GM18499 (cell line): ENCODE measurements around the gene TMEM97.
A peak's percentile ranks its signal among the peaks of the same experiment; 100 is the strongest.
"Not testable (repeated sequence)": the region's sequence is repeated elsewhere in the genome, so short reads cannot be mapped to it uniquely, and the experiment has no call there.

Source experiments
- ATAC-seq: cut with Tn5 transposase; IDR thresholded peaks from one replicate; pipeline ENCODE4 v1.9.1; 2021; ENCODE audit warnings: moderate number of reproducible peaks; ENCODE audit not compliant: insufficient read depth, unreplicated experiment

The TMEM97 gene

GRCh38 chr17:28335959-28336871 lies 17.2 kb downstream of the TMEM97 start:
- no peak for ATAC-seq

- ATAC-seq = no peak
Measured at GRCh38 chr17:28338056-28338768, 19.2 kb downstream of the TMEM97 start.

DNA sequence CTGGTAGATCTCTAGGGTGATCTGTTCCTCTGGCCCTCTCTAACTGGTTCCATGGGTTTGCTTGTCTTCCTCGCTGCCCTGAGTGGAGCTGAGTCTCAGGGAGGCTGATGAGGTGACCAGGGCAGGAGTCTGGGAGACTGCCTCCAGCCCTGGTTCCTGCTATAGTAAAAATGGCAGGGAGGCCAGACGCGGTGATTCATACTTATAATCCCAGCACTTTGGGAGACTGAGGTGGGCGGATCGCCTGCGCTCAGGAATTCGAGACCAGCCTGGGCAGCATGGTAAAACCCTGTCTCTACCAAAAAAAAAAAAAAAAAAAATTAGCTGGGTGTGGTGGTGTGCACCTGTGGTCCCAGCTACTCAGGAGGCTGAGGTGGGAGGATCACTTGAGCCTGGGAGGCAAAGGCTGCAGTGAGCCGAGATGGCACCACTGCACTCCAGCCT lies 19.8 kb downstream of the TMEM97 start:
- not testable (repeated sequence) for ATAC-seq

DNA sequence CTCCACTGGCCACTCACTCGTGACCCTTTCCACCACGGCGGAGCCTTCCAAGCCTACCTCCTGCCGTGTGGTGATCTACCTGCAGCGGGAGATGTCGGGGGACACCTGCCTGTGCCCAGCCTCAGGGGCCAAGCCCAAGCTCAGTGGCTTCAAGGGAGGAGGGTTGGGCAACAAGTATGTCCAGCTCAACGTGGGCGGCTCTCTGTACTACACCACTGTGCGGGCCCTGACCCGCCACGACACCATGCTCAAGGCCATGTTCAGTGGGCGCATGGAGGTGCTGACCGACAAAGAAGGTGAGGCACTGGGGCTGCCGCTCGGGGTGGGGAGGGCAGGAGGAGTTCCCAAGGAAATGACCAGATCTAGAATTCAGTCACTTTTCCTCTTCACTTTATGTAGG lies 20.4 kb downstream of the TMEM97 start:
- no peak for ATAC-seq

DNA sequence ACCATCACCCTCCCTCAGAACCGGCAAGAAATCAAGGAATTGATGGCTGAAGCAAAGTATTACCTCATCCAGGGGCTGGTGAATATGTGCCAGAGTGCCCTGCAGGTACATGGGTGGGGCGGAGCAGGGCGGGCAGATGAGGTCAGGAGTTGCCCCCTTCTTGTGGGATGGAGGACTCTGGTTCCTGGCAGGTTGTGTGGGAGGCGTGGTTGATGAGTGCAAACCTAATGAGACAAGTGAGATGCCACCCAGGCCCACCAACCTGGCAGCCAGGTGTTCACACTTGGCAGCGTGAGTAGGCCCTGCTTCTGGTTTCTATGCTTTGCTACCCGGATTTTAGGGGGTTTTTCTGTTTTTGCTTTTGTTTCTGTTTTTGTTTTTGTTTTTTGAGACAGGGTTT lies 21.4 kb downstream of the TMEM97 start:
- no peak for ATAC-seq

GRCh38 chr17:28341516-28341915 lies 22.5 kb downstream of the TMEM97 start:
- ATAC-seq = no peak

- no peak for ATAC-seq
Measured at GRCh38 chr17:28342313-28342712, 23.3 kb downstream of the TMEM97 start.

DNA sequence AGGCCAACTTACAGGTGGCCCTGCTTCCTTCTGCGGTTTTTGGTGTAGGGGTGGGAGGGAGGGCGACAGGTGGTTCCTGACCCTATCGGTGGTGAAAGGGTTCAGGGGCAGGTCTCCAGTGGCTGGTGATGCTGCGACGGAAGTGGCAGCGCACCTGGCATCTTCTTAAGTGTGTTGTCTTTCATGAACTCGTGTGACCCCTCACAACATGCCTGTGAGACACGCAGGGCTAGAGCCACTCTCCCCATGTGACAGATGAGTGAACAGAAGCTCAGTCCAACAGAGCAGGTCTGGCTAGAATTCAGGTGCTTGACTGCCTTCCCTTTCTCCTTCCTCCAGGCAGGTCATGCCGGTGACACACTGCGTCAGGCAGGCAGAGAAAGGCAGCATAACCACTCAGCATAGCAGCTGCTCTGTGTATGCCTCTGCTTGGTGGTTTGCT lies 24.5 kb downstream of the TMEM97 start:
- no peak for ATAC-seq

- no peak for ATAC-seq
Measured at GRCh38 chr17:28344011-28344410, 25.0 kb downstream of the TMEM97 start.

DNA sequence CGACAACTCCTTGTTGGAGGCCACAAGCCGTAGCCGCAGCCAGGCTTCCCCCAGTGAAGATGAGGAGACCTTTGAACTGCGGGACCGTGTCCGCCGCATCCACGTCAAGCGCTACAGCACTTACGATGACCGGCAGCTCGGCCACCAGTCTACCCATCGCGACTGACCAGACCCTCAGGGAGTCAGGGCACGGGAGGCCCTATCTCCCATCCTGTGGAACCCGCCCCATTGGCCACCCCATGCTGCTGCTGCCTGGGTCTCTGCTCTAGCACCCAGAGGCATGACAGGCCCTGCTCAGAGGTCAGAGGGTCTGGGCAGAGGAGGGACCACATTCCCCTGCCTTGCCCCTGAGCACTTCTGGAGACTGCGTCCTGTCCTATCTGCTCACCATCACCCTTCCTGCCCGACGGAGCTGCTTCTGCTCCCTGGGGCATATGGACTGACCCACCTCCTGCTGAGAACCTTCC lies 25.5 kb downstream of the TMEM97 start:
- ATAC-seq = no peak

DNA sequence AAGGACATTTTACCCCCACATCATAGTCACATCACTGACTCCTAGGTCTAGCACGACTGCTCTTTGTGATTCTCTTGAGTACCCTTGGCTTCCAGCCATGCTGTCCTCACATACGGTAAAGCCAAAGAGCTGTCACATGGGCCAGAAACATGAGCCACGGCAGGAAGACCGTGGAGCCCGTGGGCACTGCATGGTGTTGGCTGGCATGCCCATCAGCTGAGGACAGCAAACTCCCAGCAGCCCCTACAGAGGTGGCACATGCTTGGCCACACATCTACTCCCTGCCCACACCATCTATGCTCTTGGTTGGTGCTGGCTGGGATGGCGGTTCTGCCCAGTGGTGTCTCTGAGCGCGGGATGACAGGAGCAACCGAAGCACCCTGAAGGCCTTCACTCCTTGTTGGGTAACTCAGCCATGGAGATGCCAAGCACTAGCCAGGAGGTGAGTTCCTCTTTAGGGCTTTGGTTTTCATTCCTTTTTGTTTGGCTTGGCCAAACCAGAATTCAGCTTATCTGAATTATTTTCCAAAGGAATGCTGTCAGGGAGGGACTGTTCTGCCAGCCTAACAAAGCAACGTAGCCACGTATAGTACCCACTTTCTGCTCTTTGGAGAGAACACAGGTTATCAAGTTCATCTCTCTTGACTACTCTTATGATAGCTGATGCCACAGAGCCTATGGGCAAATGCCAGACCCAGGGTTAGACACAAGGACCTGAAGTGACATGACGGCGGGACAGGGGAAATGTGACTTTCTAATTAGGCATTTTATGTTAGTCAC lies 26.6 kb downstream of the TMEM97 start:
- no peak for ATAC-seq

GRCh38 chr17:28346199-28346580 lies 27.2 kb downstream of the TMEM97 start:
- ATAC-seq = no peak

DNA sequence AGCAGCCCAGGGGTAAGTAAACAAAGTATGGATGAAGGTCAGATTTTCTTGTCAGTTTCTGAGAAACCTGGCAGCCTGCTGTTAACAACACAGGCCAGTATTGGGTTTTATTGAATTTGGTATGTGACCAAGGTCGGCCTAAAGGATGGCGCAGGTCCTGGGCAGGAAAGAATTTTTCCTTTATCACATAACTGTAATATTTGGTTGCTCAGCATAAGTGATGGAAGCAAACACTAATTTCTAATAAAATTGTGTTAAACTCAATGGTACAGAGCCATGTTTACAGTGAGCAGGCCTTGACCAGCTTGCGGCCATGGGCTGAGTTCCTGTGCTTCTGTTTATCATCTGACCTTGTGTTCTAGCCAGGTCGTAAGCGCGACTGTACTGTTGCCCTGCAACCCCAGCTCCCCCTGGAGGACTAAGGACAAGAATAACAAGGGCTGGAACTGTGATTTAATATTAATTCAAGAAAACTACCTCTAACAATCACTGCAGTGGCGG lies 27.8 kb downstream of the TMEM97 start:
- ATAC-seq = no peak

DNA sequence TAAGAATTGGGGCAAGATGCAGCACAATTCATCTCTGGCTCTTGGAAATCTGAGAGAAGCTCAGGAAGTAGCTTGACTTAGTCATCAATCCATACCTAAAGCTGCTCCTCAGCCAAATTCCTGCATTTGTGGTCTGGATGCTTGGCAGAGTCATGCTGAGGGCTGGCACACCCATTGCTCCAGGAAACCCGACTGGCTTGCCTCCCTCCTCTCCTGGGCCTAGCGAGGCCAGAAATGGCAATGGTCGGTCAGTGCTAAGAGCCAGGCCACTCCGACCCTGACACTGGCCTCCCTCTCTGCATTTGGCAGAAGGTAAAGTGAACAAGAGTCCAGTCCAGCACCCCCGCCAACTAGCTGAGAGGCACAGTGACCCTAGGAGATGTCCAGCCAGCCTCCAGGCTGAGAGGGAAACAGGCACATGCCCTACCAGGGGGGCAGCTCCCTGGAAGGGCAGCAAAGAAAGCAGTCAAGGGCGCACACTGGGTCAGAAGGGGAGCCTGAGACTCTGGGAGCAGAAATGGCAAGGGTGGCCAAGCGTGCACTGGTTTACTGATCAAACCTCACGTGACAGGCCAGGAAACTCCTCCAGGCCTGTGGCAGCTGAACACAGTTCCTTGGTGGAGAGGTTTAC lies 28.4 kb downstream of the TMEM97 start:
- ATAC-seq = no peak

GRCh38 chr17:28348979-28349378 lies 30.0 kb downstream of the TMEM97 start:
- no peak for ATAC-seq

GRCh38 chr17:28350271-28350670 lies 31.3 kb downstream of the TMEM97 start:
- ATAC-seq = no peak

GRCh38 chr17:28357061-28357900 lies 38.3 kb downstream of the TMEM97 start, which contains the start of gene POLDIP2:
TSS of gene POLDIP2 (minus strand) at chr17:28357527. CDS start at chr17:28357448, 79 bp downstream.
- peak; percentile 58 for ATAC-seq

- no peak for ATAC-seq
Measured at GRCh38 chr17:28357901-28358197, 38.8 kb downstream of the TMEM97 start.

- no peak for ATAC-seq
Measured at GRCh38 chr17:28363186-28363585, 44.2 kb downstream of the TMEM97 start.
